Natural killer cell treated with Interleukin-12 subunit alpha and Interleukin-12 subunit beta and Interleukin-15 and Interleukin-18, amount 100 ng/mL, for 72 hours (primary cell): ENCODE results near the gene SF3B6. TPM values are rescaled to one million over a fixed set of nuclear protein-coding genes. Genes with fewer than 3 reads are reported as not detected.

Experiments
- ATAC-seq, 2 donors: fragments of 150-1000 bp; cut with Tn5 transposase in 1 of 2; sonication (Bioruptor Pico), chemical (Tn5 transposase) in 1 of 2; 2 replicates each; pipeline ENCODE4 v1.10.0; 2021
- DNase-seq: peaks from one replicate; pipeline ENCODE4 v3.0.0; 2022; ENCODE audit warnings: low spot score
- H3K27ac Mint-ChIP-seq, 2 donors: 1 replicate in 1 of 2; 2 replicates in 1 of 2; pipeline ENCODE4 v1.8.0; 2022; ENCODE audit warnings: mixed read lengths in 2 of 2, mild to moderate bottlenecking in 1 of 2, moderate library complexity in 1 of 2
- H3K27me3 Mint-ChIP-seq, 2 donors: 1 replicate in 1 of 2; 2 replicates in 1 of 2; pipeline ENCODE4 v1.8.0; 2022; ENCODE audit warnings: mixed read lengths in 2 of 2
- H3K36me3 Mint-ChIP-seq: one replicate; pipeline ENCODE4 v1.8.0; 2022; ENCODE audit warnings: mixed read lengths
- H3K4me1 Mint-ChIP-seq, 2 donors: 1 replicate in 1 of 2; 2 replicates in 1 of 2; pipeline ENCODE4 v1.8.0; 2022; ENCODE audit warnings: low read depth in 2 of 2, mixed read lengths in 2 of 2, mild to moderate bottlenecking in 1 of 2
- H3K4me3 Mint-ChIP-seq: one replicate; pipeline ENCODE4 v1.8.0; 2022; ENCODE audit warnings: mixed read lengths
- H3K9me3 Mint-ChIP-seq: 2 replicates; pipeline ENCODE4 v1.8.0; 2022; ENCODE audit warnings: mixed read lengths
- total RNA-seq, 2 donors: library from RNA; stranded (reverse); gene quantifications; one replicate each; pipeline ENCODE4 v1.2.3, GENCODE V29; 2022

The SF3B6 gene
- total RNA-seq, 2 donors from 2014 or later = 83.1 to 85.8 TPM

- Mint-ChIP-seq H3K9me3 (no peaks in the 10 kb centered on the region), H3K27ac (peak overlapping the region; percentile 49 to 69), H3K36me3 (no peaks in the 10 kb centered on the region), H3K4me1 (peaks cover 7 to 24% of the 10 kb centered on the region in 2 donors), H3K27me3 (no peaks in the 10 kb centered on the region), H3K4me3 (peak overlapping the region; percentile 87)
- peak; percentile 67 for DNase-seq
- ATAC-seq = peak; percentile 66 to 77
These were observed 7.7 kb upstream of the SF3B6 start for GRCh38 chr2:24083567-24084385.

- Mint-ChIP-seq H3K9me3 (no peaks in the 10 kb centered on the region), H3K27ac (peak overlapping the region; percentile 49 to 69), H3K36me3 (no peaks in the 10 kb centered on the region), H3K4me3 (peak overlapping the region; percentile 87), H3K4me1 (peaks cover 5 to 22% of the 10 kb centered on the region in 2 donors), H3K27me3 (no peaks in the 10 kb centered on the region)
- no peak for ATAC-seq
- no peak for DNase-seq
These were observed 6.9 kb upstream of the SF3B6 start for GRCh38 chr2:24082787-24083566.

- no peak overlapping the region for H3K27ac Mint-ChIP-seq
- DNase-seq = no peak
- H3K4me3 Mint-ChIP-seq = no peak overlapping the region
- no peaks in the 10 kb centered on the region for H3K9me3 Mint-ChIP-seq
- peaks cover 12 to 30% of the 10 kb centered on the region in 2 donors for H3K4me1 Mint-ChIP-seq
- H3K36me3 Mint-ChIP-seq = no peaks in the 10 kb centered on the region
- H3K27me3 Mint-ChIP-seq = no peaks in the 10 kb centered on the region
- ATAC-seq = no peak
These were observed 4.6 kb upstream of the SF3B6 start for GRCh38 chr2:24080701-24081100.

GRCh38 chr2:24077879-24078278 lies 1.8 kb upstream of the SF3B6 start:
- H3K4me3 Mint-ChIP-seq = peak overlapping the region; percentile 96
- H3K9me3 Mint-ChIP-seq = no peaks in the 10 kb centered on the region
- peaks cover 23 to 31% of the 10 kb centered on the region in 2 donors for H3K4me1 Mint-ChIP-seq
- no peaks in the 10 kb centered on the region for H3K27me3 Mint-ChIP-seq
- no peak for DNase-seq
- no peaks in the 10 kb centered on the region for H3K36me3 Mint-ChIP-seq
- peak overlapping the region; percentile 90 to 92 for H3K27ac Mint-ChIP-seq
- no peak for ATAC-seq

GRCh38 chr2:24077535-24077877 lies 1.4 kb upstream of the SF3B6 start:
- peak overlapping the region; percentile 90 to 92 for H3K27ac Mint-ChIP-seq
- DNase-seq (no peak), ATAC-seq (no peak)
- no peaks in the 10 kb centered on the region for H3K27me3 Mint-ChIP-seq
- no peaks in the 10 kb centered on the region for H3K36me3 Mint-ChIP-seq
- peak overlapping the region; percentile 96 for H3K4me3 Mint-ChIP-seq
- peaks cover 23 to 31% of the 10 kb centered on the region in 2 donors for H3K4me1 Mint-ChIP-seq
- H3K9me3 Mint-ChIP-seq = no peaks in the 10 kb centered on the region

- peak overlapping the region; percentile 96 for H3K4me3 Mint-ChIP-seq
- H3K9me3 Mint-ChIP-seq = no peaks in the 10 kb centered on the region
- peaks cover 21 to 27% of the 10 kb centered on the region in 2 donors for H3K4me1 Mint-ChIP-seq
- H3K36me3 Mint-ChIP-seq = no peaks in the 10 kb centered on the region
- peak overlapping the region; percentile 90 to 92 for H3K27ac Mint-ChIP-seq
- DNase-seq (no peak), ATAC-seq (peak in 1 of 2 donors; percentile 24)
- no peaks in the 10 kb centered on the region for H3K27me3 Mint-ChIP-seq
These were observed 866 bp upstream of the SF3B6 start for GRCh38 chr2:24076849-24077534.

- ATAC-seq (no peak), DNase-seq (no peak)
- Mint-ChIP-seq H3K4me1 (peaks cover 21 to 27% of the 10 kb centered on the region in 2 donors), H3K4me3 (peak overlapping the region; percentile 96), H3K9me3 (no peaks in the 10 kb centered on the region), H3K27ac (peak overlapping the region; percentile 90 to 92), H3K27me3 (no peaks in the 10 kb centered on the region), H3K36me3 (no peaks in the 10 kb centered on the region)
These were observed 867 bp downstream of the SF3B6 start for GRCh38 chr2:24075259-24075658.

- Mint-ChIP-seq H3K27me3 (no peaks in the 10 kb centered on the region), H3K36me3 (no peaks in the 10 kb centered on the region), H3K4me1 (peaks cover 26 to 27% of the 10 kb centered on the region in 2 donors), H3K9me3 (no peaks in the 10 kb centered on the region), H3K27ac (peak overlapping the region; percentile 38 to 90), H3K4me3 (peak overlapping the region; percentile 53)
- ATAC-seq (no peak), DNase-seq (no peak)
These were observed 2.3 kb downstream of the SF3B6 start for GRCh38 chr2:24073816-24074215.

GRCh38 chr2:24072259-24072658 lies 3.9 kb downstream of the SF3B6 start:
- H3K27ac Mint-ChIP-seq = no peak overlapping the region
- ATAC-seq (no peak), DNase-seq (no peak)
- H3K4me1 Mint-ChIP-seq = peaks cover 19 to 21% of the 10 kb centered on the region in 2 donors
- no peaks in the 10 kb centered on the region for H3K36me3 Mint-ChIP-seq
- no peak overlapping the region for H3K4me3 Mint-ChIP-seq
- H3K27me3 Mint-ChIP-seq = no peaks in the 10 kb centered on the region
- no peaks in the 10 kb centered on the region for H3K9me3 Mint-ChIP-seq

- DNase-seq (no peak), ATAC-seq (no peak)
- H3K36me3 Mint-ChIP-seq = peaks cover 4% of the 10 kb centered on the region
- no peak overlapping the region for H3K27ac Mint-ChIP-seq
- H3K4me3 Mint-ChIP-seq = no peak overlapping the region
- H3K4me1 Mint-ChIP-seq = peaks cover 0 to 7% of the 10 kb centered on the region in 2 donors
- no peaks in the 10 kb centered on the region for H3K27me3 Mint-ChIP-seq
- H3K9me3 Mint-ChIP-seq = no peaks in the 10 kb centered on the region
These were observed 10.8 kb downstream of the SF3B6 start for GRCh38 chr2:24065341-24065740.

- H3K9me3 Mint-ChIP-seq = no peaks in the 10 kb centered on the region
- H3K36me3 Mint-ChIP-seq = no peaks in the 10 kb centered on the region
- H3K4me3 Mint-ChIP-seq = no peak overlapping the region
- no peaks in the 10 kb centered on the region for H3K4me1 Mint-ChIP-seq
- ATAC-seq (no peak), DNase-seq (no peak)
- H3K27ac Mint-ChIP-seq = no peak overlapping the region
- no peaks in the 10 kb centered on the region for H3K27me3 Mint-ChIP-seq
These were observed 17.4 kb downstream of the SF3B6 start for GRCh38 chr2:24058564-24059271.

- Mint-ChIP-seq H3K36me3 (no peaks in the 10 kb centered on the region), H3K4me3 (no peak overlapping the region), H3K27me3 (no peaks in the 10 kb centered on the region), H3K27ac (no peak overlapping the region), H3K4me1 (no peaks in the 10 kb centered on the region), H3K9me3 (no peaks in the 10 kb centered on the region)
- ATAC-seq (no peak), DNase-seq (no peak)
These were observed 20.4 kb downstream of the SF3B6 start for GRCh38 chr2:24055750-24056149.

- no peaks in the 10 kb centered on the region for H3K27me3 Mint-ChIP-seq
- DNase-seq = no peak
- peaks cover under 1 to 1% of the 10 kb centered on the region in 2 donors for H3K4me1 Mint-ChIP-seq
- H3K4me3 Mint-ChIP-seq = no peak overlapping the region
- no peaks in the 10 kb centered on the region for H3K36me3 Mint-ChIP-seq
- no peak overlapping the region for H3K27ac Mint-ChIP-seq
- H3K9me3 Mint-ChIP-seq = no peaks in the 10 kb centered on the region
- ATAC-seq = peak in 1 of 2 donors; percentile 21
These were observed 21.6 kb downstream of the SF3B6 start for GRCh38 chr2:24054366-24055010.
